ENCODE data around the gene CDPF1. TPM values are rescaled to one million over a fixed set of nuclear protein-coding genes. Genes with fewer than 3 reads are reported as not detected.
"Not testable (repeated sequence)": the region's sequence is repeated elsewhere in the genome, so short reads cannot be mapped to it uniquely, and the experiment has no call there.

CDPF1 gene
- total and polyA plus RNA-seq, 2 of the 4 experiments (the other 2 are of a cell fraction) = 11.5 to 14.5 TPM

- POLR2A ChIA-PET (ENCODE audit: unreplicated experiment); H2BK20ac ChIP-seq (ENCODE audit: low read depth, low read length); DNase-seq; H3K9ac ChIP-seq (ENCODE audit: low read depth, low read length); H3K4ac ChIP-seq (ENCODE audit: low read depth, low read length); H2AFZ ChIP-seq (replicated peaks; ENCODE audit: low read length, poor library complexity); H3K56ac ChIP-seq (ENCODE audit: extremely low read depth, insufficient read depth, low read length); H2BK5ac ChIP-seq (ENCODE audit: low read depth, low read length, poor library complexity, severe bottlenecking); H3K4me2 ChIP-seq (ENCODE audit: low read depth, low read length); H3K23ac ChIP-seq (ENCODE audit: low read depth, low read length); intact Hi-C loops (cut with micrococcal nuclease); H3K9me3 ChIP-seq (ENCODE audit: control insufficient read depth, insufficient read depth, low read length); H3K4me1 ChIP-seq (ENCODE audit: control insufficient read depth, insufficient read depth, low read length); H4K20me1 ChIP-seq (ENCODE audit: insufficient read depth, low read length); H4K91ac ChIP-seq (ENCODE audit: insufficient read depth, low read depth, low read length); H3K4me3 ChIP-seq (ENCODE audit: insufficient read depth, low read depth, low read length); H3K27ac ChIP-seq (ENCODE audit: insufficient read depth, low read length); BruUV-seq (replicated peaks); H2BK120ac ChIP-seq (ENCODE audit: low read depth, low read length); H2BK15ac ChIP-seq (ENCODE audit: low read depth, low read length); H4K5ac ChIP-seq (ENCODE audit: low read depth, low read length); H2AK5ac ChIP-seq (ENCODE audit: low read depth, low read length); H3K18ac ChIP-seq (ENCODE audit: low read depth, low read length); H2AK9ac ChIP-seq (replicated peaks; ENCODE audit: low read depth, low read length, poor library complexity); dilution Hi-C loops (cut with HindIII; ENCODE audit: low sequenced_read_pairs, unreplicated experiment); ATAC-seq (ENCODE audit: low read depth); H4K8ac ChIP-seq (ENCODE audit: low read depth in 2 of 2, low read length in 2 of 2); CTCF ChIA-PET; H3K14ac ChIP-seq (replicated peaks; ENCODE audit: low read depth, low read length); H3K27me3 ChIP-seq (ENCODE audit: control insufficient read depth, insufficient read depth, low read length); in situ Hi-C loops (cut with MboI; ENCODE audit: low sequenced_read_pairs); H3K9me1 ChIP-seq (ENCODE audit: insufficient read depth, low read length): not testable (repeated sequence)
- Histone ChIP-seq H3K36me3 (ENCODE audit: control insufficient read depth, insufficient read depth, low read length) (peaks cover 23% of the 10 kb centered on the region), H3K79me1 (ENCODE audit: low read depth in 1 of 2, low read length in 2 of 2) (peaks cover 4 to 15% of the 10 kb centered on the region in 2 experiments; a peak in 2 of 4 replicates)
- WGBS, 2 experiments (ENCODE audit: extremely low coverage in 2 of 2, insufficient read length in 1 of 2) = 91% methylated on average over 10 of the region's 18 CpGs; no CpG with 5 or more reads in 1 of the 2 experiments
Measured at GRCh38 chr22:46198806-46199205, 51.3 kb downstream of the CDPF1 start.
